Memory B cell (primary cell): ENCODE data around the gene EDARADD.
A peak's percentile ranks its signal among the peaks of the same experiment; 100 is the strongest.
"Not testable (repeated sequence)": the region's sequence is repeated elsewhere in the genome, so short reads cannot be mapped to it uniquely, and the experiment has no call there.

Source experiments
- ATAC-seq: fragments of 150-1000 bp; cut with Tn5 transposase; 2 replicates; pipeline ENCODE4 v1.10.0; 2021; ENCODE audit warnings: low read depth, mild to moderate bottlenecking, moderate library complexity
- DNase-seq, 2 donors: peaks; one replicate each; pipeline ENCODE4 v3.0.0; 2022; ENCODE audit warnings: low spot score in 2 of 2
- H3K27ac Mint-ChIP-seq: one replicate; pipeline ENCODE4 v1.8.0; 2022; ENCODE audit warnings: mild to moderate bottlenecking, moderate library complexity, mixed read lengths
- H3K27me3 Mint-ChIP-seq: one replicate; pipeline ENCODE4 v1.8.0; 2022; ENCODE audit warnings: mixed read lengths
- H3K36me3 Mint-ChIP-seq: one replicate; pipeline ENCODE4 v1.8.0; 2022; ENCODE audit warnings: mild to moderate bottlenecking, mixed read lengths
- H3K4me1 Mint-ChIP-seq: one replicate; pipeline ENCODE4 v1.8.0; 2022; ENCODE audit warnings: mixed read lengths
- H3K4me3 Mint-ChIP-seq: one replicate; pipeline ENCODE4 v1.8.0; 2022; ENCODE audit warnings: mild to moderate bottlenecking, moderate library complexity, mixed read lengths
- H3K9me3 Mint-ChIP-seq: one replicate; pipeline ENCODE4 v1.8.0; 2022; ENCODE audit warnings: mixed read lengths

The EDARADD gene

GRCh38 chr1:236494586-236495466 is 100.7 kb downstream of the EDARADD start:
- Mint-ChIP-seq H3K27me3 (peaks cover 31% of the 10 kb centered on the region), H3K4me3 (no peak overlapping the region), H3K9me3 (no peaks in the 10 kb centered on the region), H3K4me1 (peaks cover 3% of the 10 kb centered on the region), H3K36me3 (no peaks in the 10 kb centered on the region), H3K27ac (no peak overlapping the region)
- DNase-seq: no peak
- ATAC-seq: no peak

- Mint-ChIP-seq H3K4me3 (no peak overlapping the region), H3K36me3 (no peaks in the 10 kb centered on the region), H3K27ac (no peak overlapping the region), H3K9me3 (no peaks in the 10 kb centered on the region), H3K4me1 (peaks cover 3% of the 10 kb centered on the region), H3K27me3 (peaks cover 30% of the 10 kb centered on the region)
- DNase-seq (no peak), ATAC-seq (no peak)
Measured at GRCh38 chr1:236495467-236496112, 101.5 kb downstream of the EDARADD start.

- no peak for ATAC-seq
- no peak overlapping the region for H3K4me3 Mint-ChIP-seq
- DNase-seq: no peak
- H3K27me3 Mint-ChIP-seq: peaks cover 23% of the 10 kb centered on the region
- H3K9me3 Mint-ChIP-seq: no peaks in the 10 kb centered on the region
- H3K27ac Mint-ChIP-seq: no peak overlapping the region
- no peaks in the 10 kb centered on the region for H3K36me3 Mint-ChIP-seq
- H3K4me1 Mint-ChIP-seq: peaks cover 4% of the 10 kb centered on the region
Measured at GRCh38 chr1:236497908-236498307, 103.8 kb downstream of the EDARADD start.

GRCh38 chr1:236501093-236501492 is 107.0 kb downstream of the EDARADD start:
- Mint-ChIP-seq H3K27ac (no peak overlapping the region), H3K4me3 (no peak overlapping the region), H3K36me3 (no peaks in the 10 kb centered on the region), H3K27me3 (peaks cover 14% of the 10 kb centered on the region), H3K4me1 (peaks cover 6% of the 10 kb centered on the region), H3K9me3 (no peaks in the 10 kb centered on the region)
- ATAC-seq (no peak), DNase-seq (no peak)

GRCh38 chr1:236502579-236502971 is 108.5 kb downstream of the EDARADD start:
- Mint-ChIP-seq H3K4me1 (peaks cover 6% of the 10 kb centered on the region), H3K27ac (peak overlapping the region; percentile 42), H3K27me3 (peaks cover 5% of the 10 kb centered on the region), H3K36me3 (no peaks in the 10 kb centered on the region), H3K4me3 (no peak overlapping the region), H3K9me3 (no peaks in the 10 kb centered on the region)
- ATAC-seq: no peak
- no peak for DNase-seq

- no peak for DNase-seq
- H3K27me3 Mint-ChIP-seq: peaks cover 4% of the 10 kb centered on the region
- peak overlapping the region; percentile 42 for H3K27ac Mint-ChIP-seq
- ATAC-seq: peak; percentile 34
- H3K4me3 Mint-ChIP-seq: peak overlapping the region; percentile 38
- no peaks in the 10 kb centered on the region for H3K9me3 Mint-ChIP-seq
- peaks cover 6% of the 10 kb centered on the region for H3K4me1 Mint-ChIP-seq
- H3K36me3 Mint-ChIP-seq: no peaks in the 10 kb centered on the region
Measured at GRCh38 chr1:236502972-236503639, 109.0 kb downstream of the EDARADD start.

GRCh38 chr1:236504338-236504737 is 110.3 kb downstream of the EDARADD start:
- H3K36me3 Mint-ChIP-seq, H3K27ac Mint-ChIP-seq, H3K9me3 Mint-ChIP-seq, DNase-seq, H3K27me3 Mint-ChIP-seq, ATAC-seq, H3K4me3 Mint-ChIP-seq, H3K4me1 Mint-ChIP-seq: not testable (repeated sequence)

GRCh38 chr1:236507022-236507700 is 113.1 kb downstream of the EDARADD start:
- Mint-ChIP-seq H3K4me1 (peaks cover 10% of the 10 kb centered on the region), H3K36me3 (no peaks in the 10 kb centered on the region), H3K27ac (no peak overlapping the region), H3K4me3 (no peak overlapping the region), H3K9me3 (no peaks in the 10 kb centered on the region), H3K27me3 (peaks cover 5% of the 10 kb centered on the region)
- DNase-seq (no peak), ATAC-seq (no peak)

- H3K36me3 Mint-ChIP-seq: no peaks in the 10 kb centered on the region
- no peak for DNase-seq
- peaks cover 4% of the 10 kb centered on the region for H3K4me1 Mint-ChIP-seq
- H3K27me3 Mint-ChIP-seq: peaks cover 2% of the 10 kb centered on the region
- H3K9me3 Mint-ChIP-seq: no peaks in the 10 kb centered on the region
- no peak overlapping the region for H3K27ac Mint-ChIP-seq
- no peak for ATAC-seq
- peak overlapping the region; percentile 30 for H3K4me3 Mint-ChIP-seq
Measured at GRCh38 chr1:236508593-236509027, 114.5 kb downstream of the EDARADD start.

GRCh38 chr1:236509203-236509602 is 115.1 kb downstream of the EDARADD start:
- H3K4me1 Mint-ChIP-seq: peaks cover 4% of the 10 kb centered on the region
- no peaks in the 10 kb centered on the region for H3K36me3 Mint-ChIP-seq
- DNase-seq: no peak
- no peak overlapping the region for H3K27ac Mint-ChIP-seq
- H3K27me3 Mint-ChIP-seq: peaks cover 2% of the 10 kb centered on the region
- no peak overlapping the region for H3K4me3 Mint-ChIP-seq
- H3K9me3 Mint-ChIP-seq: no peaks in the 10 kb centered on the region
- no peak for ATAC-seq

- Mint-ChIP-seq H3K36me3 (no peaks in the 10 kb centered on the region), H3K4me1 (peaks cover 4% of the 10 kb centered on the region), H3K9me3 (no peaks in the 10 kb centered on the region), H3K27me3 (peaks cover 2% of the 10 kb centered on the region), H3K27ac (no peak overlapping the region), H3K4me3 (no peak overlapping the region)
- no peak for DNase-seq
- no peak for ATAC-seq
Measured at GRCh38 chr1:236509647-236510401, 115.7 kb downstream of the EDARADD start.

- ATAC-seq (no peak), DNase-seq (no peak)
- no peak overlapping the region for H3K27ac Mint-ChIP-seq
- H3K9me3 Mint-ChIP-seq: no peaks in the 10 kb centered on the region
- H3K36me3 Mint-ChIP-seq: no peaks in the 10 kb centered on the region
- peaks cover 4% of the 10 kb centered on the region for H3K4me1 Mint-ChIP-seq
- H3K27me3 Mint-ChIP-seq: peaks cover 2% of the 10 kb centered on the region
- no peak overlapping the region for H3K4me3 Mint-ChIP-seq
Measured at GRCh38 chr1:236511735-236512418, 117.8 kb downstream of the EDARADD start.
